SH-SY5Y (cell line): ENCODE measurements around the gene NDEL1.

Experiments used
- GATA2 ChIP-seq: IDR thresholded peaks from 2 replicates; pipeline ENCODE4 v1.6.1; 2011; ENCODE audit warnings: mild to moderate bottlenecking, low read depth, low read length
- GATA3 ChIP-seq: IDR thresholded peaks from 2 replicates; pipeline ENCODE4 v1.6.1; 2011; ENCODE audit warnings: low read depth, mild to moderate bottlenecking, low read length, moderate library complexity

DNA sequence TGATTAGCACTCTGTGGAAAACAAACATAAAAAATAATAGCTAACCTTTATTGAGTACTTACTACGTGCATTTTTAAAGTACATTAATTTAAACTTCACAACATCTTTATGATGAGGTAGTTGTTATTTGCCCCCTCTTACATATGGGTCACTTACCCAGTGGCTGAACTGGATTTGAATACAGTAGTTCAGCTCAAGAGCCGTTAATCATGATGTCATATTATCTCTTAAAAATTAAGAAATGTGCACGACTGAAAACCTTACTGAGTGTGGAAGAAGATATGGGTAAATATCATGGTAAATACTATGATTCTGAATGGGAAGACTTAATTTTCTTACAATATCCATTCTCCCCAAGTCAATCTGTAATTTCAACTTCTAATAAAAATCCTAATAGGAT lies 17.6 kb downstream of the NDEL1 start:
- TF ChIP-seq GATA3: no peak
- TF ChIP-seq GATA2: no peak
